Measurements from ENCODE around the gene EDC3. TPM values are rescaled to one million over a fixed set of nuclear protein-coding genes. Genes with fewer than 3 reads are reported as not detected.

The EDC3 gene
- total and polyA plus RNA-seq, 9 of the 15 experiments (the other 6 are each of a cell fraction or from before 2014, with no cell fraction given), result 11.7 to 63.9 (median 32.8) TPM

DNA sequence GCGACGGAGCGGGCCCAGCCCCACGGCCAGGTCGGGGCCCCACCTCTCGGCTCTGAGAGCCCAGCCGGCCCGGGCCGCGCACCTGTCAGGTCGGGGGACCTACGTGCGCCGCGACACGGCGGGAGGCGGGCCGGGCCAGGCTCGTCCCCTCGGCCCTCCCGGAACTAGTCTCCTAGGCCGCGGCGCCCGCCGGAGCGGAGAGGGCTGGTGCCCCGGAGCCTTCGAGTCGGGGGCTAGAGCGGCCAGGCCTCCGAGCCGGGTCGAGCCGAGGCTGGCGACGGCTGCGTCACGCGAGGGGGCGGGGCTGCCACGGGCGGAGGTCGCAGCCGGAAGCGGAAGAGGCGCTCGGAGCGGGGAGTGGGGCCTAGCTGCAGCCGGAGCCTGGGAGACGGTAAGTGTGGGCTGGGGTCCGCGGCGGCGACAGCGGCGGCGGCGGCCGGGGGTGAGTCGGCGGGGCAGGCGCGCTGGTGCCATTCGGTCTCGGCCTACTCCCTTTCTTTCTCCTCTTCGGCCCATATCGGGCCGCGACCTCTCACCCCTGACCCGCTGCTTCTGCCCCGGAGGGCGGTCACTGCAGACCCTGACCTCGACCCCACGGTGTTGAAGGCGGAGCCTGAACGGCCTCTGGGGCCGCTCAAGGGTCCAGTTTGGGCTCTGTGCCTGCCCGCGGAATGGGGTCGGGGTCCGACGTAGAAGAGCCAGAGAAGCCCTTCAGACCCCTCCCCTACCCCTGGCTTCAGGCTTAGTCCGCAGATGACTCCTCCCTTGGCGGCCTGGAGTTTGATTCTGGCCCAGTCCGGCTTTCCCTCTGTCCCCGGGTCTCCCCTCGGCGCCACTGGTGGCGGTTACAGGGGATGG is 80.1 kb downstream of the EDC3 start, which contains the start of gene CLK3 (continued):
- TF ChIP-seq, protein P1, sequence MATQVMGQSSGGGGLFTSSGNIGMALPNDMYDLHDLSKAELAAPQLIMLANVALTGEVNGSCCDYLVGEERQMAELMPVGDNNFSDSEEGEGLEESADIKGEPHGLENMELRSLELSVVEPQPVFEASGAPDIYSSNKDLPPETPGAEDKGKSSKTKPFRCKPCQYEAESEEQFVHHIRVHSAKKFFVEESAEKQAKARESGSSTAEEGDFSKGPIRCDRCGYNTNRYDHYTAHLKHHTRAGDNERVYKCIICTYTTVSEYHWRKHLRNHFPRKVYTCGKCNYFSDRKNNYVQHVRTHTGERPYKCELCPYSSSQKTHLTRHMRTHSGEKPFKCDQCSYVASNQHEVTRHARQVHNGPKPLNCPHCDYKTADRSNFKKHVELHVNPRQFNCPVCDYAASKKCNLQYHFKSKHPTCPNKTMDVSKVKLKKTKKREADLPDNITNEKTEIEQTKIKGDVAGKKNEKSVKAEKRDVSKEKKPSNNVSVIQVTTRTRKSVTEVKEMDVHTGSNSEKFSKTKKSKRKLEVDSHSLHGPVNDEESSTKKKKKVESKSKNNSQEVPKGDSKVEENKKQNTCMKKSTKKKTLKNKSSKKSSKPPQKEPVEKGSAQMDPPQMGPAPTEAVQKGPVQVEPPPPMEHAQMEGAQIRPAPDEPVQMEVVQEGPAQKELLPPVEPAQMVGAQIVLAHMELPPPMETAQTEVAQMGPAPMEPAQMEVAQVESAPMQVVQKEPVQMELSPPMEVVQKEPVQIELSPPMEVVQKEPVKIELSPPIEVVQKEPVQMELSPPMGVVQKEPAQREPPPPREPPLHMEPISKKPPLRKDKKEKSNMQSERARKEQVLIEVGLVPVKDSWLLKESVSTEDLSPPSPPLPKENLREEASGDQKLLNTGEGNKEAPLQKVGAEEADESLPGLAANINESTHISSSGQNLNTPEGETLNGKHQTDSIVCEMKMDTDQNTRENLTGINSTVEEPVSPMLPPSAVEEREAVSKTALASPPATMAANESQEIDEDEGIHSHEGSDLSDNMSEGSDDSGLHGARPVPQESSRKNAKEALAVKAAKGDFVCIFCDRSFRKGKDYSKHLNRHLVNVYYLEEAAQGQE (IDR thresholded peaks at IDR 0.05; ENCODE audit: borderline replicate concordance), result peak; percentile 6; the same call in 1 of the 2 replicates
- TF ChIP-seq, protein P1 (CRISPR knock-in tag; IDR thresholded peaks at IDR 0.05; ENCODE audit: low read depth), result peak; percentile 12; the same call in 1 of the 2 replicates
- TF ChIP-seq ELF4 (CRISPR knock-in tag; IDR thresholded peaks at IDR 0.05), result peak; percentile 69; the same call in 1 of the 2 replicates
- TF ChIP-seq CREB1 (IDR thresholded peaks at IDR 0.05), result peak; percentile 94
- TF ChIP-seq CREB1 (CRISPR knock-in tag; IDR thresholded peaks at IDR 0.05), result peak; percentile 97
- TF ChIP-seq ZNF583 (CRISPR knock-in tag; IDR thresholded peaks at IDR 0.05), result no peak
- TF ChIP-seq ZNF77 (CRISPR knock-in tag; IDR thresholded peaks at IDR 0.05), result no peak
- TF ChIP-seq RBM17 (IDR thresholded peaks at IDR 0.05; ENCODE audit: borderline replicate concordance, low read depth, low read length), result no peak
- TF ChIP-seq ZFP30 (CRISPR knock-in tag; IDR thresholded peaks at IDR 0.05; ENCODE audit: borderline replicate concordance), result no peak
- TF ChIP-seq ZNF41 (CRISPR knock-in tag; conservative IDR thresholded peaks at IDR 0.05), result no peak
- TF ChIP-seq HMGN3 (IDR thresholded peaks at IDR 0.05; ENCODE audit: borderline replicate concordance, extremely low read depth, insufficient read length, low read depth, low read length), result peak; percentile 55
- TF ChIP-seq, protein P2, sequence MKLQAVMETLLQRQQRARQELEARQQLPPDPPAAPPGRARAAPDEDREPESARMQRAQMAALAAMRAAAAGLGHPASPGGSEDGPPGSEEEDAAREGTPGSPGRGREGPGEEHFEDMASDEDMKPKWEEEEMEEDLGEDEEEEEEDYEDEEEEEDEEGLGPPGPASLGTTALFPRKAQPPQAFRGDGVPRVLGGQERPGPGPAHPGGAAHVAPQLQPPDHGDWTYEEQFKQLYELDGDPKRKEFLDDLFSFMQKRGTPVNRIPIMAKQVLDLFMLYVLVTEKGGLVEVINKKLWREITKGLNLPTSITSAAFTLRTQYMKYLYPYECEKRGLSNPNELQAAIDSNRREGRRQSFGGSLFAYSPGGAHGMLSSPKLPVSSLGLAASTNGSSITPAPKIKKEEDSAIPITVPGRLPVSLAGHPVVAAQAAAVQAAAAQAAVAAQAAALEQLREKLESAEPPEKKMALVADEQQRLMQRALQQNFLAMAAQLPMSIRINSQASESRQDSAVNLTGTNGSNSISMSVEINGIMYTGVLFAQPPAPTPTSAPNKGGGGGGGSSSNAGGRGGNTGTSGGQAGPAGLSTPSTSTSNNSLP (IDR thresholded peaks at IDR 0.05; ENCODE audit: borderline replicate concordance, low read depth, low read length), result no peak
- TF ChIP-seq FOXA3 (CRISPR knock-in tag; conservative IDR thresholded peaks at IDR 0.05 in 1 of 2, IDR thresholded peaks at IDR 0.05 in 1 of 2), result no peak
- TF ChIP-seq, protein P3, sequence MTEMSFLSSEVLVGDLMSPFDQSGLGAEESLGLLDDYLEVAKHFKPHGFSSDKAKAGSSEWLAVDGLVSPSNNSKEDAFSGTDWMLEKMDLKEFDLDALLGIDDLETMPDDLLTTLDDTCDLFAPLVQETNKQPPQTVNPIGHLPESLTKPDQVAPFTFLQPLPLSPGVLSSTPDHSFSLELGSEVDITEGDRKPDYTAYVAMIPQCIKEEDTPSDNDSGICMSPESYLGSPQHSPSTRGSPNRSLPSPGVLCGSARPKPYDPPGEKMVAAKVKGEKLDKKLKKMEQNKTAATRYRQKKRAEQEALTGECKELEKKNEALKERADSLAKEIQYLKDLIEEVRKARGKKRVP (CRISPR knock-in tag; IDR thresholded peaks at IDR 0.05), result no peak
- no peak for TF ChIP-seq RHOXF2B (CRISPR knock-in tag; conservative IDR thresholded peaks at IDR 0.05)
- peak in 1 of 2 experiments; percentile 88; a peak in 2 of 4 replicates for TF ChIP-seq TRIM24 (IDR thresholded peaks at IDR 0.05)
- no peak for TF ChIP-seq CHD2 (IDR thresholded peaks at IDR 0.05; ENCODE audit: low read depth, low read length)
- no peak for TF ChIP-seq ZKSCAN1 (IDR thresholded peaks at IDR 0.05; ENCODE audit: low read depth, low read length)

Measured in K562 (cell line).